ENCODE results near the gene PDE6G. TPM values are rescaled to one million over a fixed set of nuclear protein-coding genes. Genes with fewer than 3 reads are reported as not detected.

Gene PDE6G
- total RNA-seq, 4 donors from 2014 or later: not detected

- H3K27ac ChIP-seq: no peak overlapping the region
- no peak overlapping the region for H3K4me3 ChIP-seq (replicated peaks in 1 of 3)
- TF ChIP-seq POLR2A (IDR thresholded peaks at IDR 0.05) (no peak), CTCF (IDR thresholded peaks at IDR 0.05) (no peak)
- H3K4me1 ChIP-seq: no peaks in the 10 kb centered on the region
- H3K27me3 ChIP-seq: no peaks in the 10 kb centered on the region
- intact Hi-C loops (cut with DNase I): no loop called here
- no peaks in the 10 kb centered on the region for H3K9me3 ChIP-seq
- peaks cover 61 to 82% of the 10 kb centered on the region in 2 donors for H3K36me3 ChIP-seq
- 89 to 94% methylated on average over 17 to 19 of the region's 22 CpGs for WGBS, 2 donors
- no peak for DNase-seq
Observed at GRCh38 chr17:81695801-81696200, 39.5 kb upstream of the PDE6G start.

- TF ChIP-seq CTCF (IDR thresholded peaks at IDR 0.05) (no peak), POLR2A (IDR thresholded peaks at IDR 0.05) (no peak)
- H3K36me3 ChIP-seq: peaks cover 56 to 88% of the 10 kb centered on the region in 2 donors
- DNase-seq: no peak
Observed at GRCh38 chr17:81695211-81695610, 38.9 kb upstream of the PDE6G start.

GRCh38 chr17:81694810-81695209 lies 38.5 kb upstream of the PDE6G start:
- DNase-seq: no peak
- Histone ChIP-seq H3K9me3 (no peaks in the 10 kb centered on the region), H3K4me3 (replicated peaks in 1 of 3) (no peak overlapping the region), H3K36me3 (peaks cover 58 to 88% of the 10 kb centered on the region in 2 donors), H3K4me1 (no peaks in the 10 kb centered on the region), H3K27me3 (no peaks in the 10 kb centered on the region), H3K27ac (no peak overlapping the region)
- WGBS, 2 donors: 94 to 96% methylated on average over 9 of the region's 19 CpGs
- intact Hi-C loops (cut with DNase I): no loop called here
- TF ChIP-seq POLR2A (IDR thresholded peaks at IDR 0.05): no peak
- no peak for TF ChIP-seq CTCF (IDR thresholded peaks at IDR 0.05)

More at GRCh38 chr17:81695211-81695610, 38.9 kb upstream of the PDE6G start:
- WGBS, 2 donors: 95% methylated on average over 4 of the region's 6 CpGs
- Histone ChIP-seq H3K27ac (no peak overlapping the region), H3K4me1 (no peaks in the 10 kb centered on the region), H3K9me3 (no peaks in the 10 kb centered on the region), H3K4me3 (replicated peaks in 1 of 3) (no peak overlapping the region), H3K27me3 (no peaks in the 10 kb centered on the region)
- intact Hi-C loops (cut with DNase I): no loop called here

GRCh38 chr17:81693509-81694210 lies 37.3 kb upstream of the PDE6G start:
- Histone ChIP-seq H3K36me3 (peaks cover 70 to 88% of the 10 kb centered on the region in 2 donors), H3K27me3 (no peaks in the 10 kb centered on the region), H3K4me1 (no peaks in the 10 kb centered on the region), H3K4me3 (replicated peaks in 1 of 3) (no peak overlapping the region), H3K27ac (no peak overlapping the region), H3K9me3 (no peaks in the 10 kb centered on the region)
- WGBS, 2 donors: 88 to 93% methylated on average over 17 to 18 of the region's 35 CpGs
- TF ChIP-seq POLR2A (IDR thresholded peaks at IDR 0.05): no peak
- no peak for TF ChIP-seq CTCF (IDR thresholded peaks at IDR 0.05)
- DNase-seq: no peak
- intact Hi-C loops (cut with DNase I): no loop called here

- H3K27ac ChIP-seq: no peak overlapping the region
- intact Hi-C loops (cut with DNase I): no loop called here
- no peak for TF ChIP-seq POLR2A (IDR thresholded peaks at IDR 0.05)
- TF ChIP-seq CTCF (IDR thresholded peaks at IDR 0.05): no peak
- WGBS, 2 donors: 96 to 98% methylated on average over 14 to 20 of the region's 20 CpGs
- no peak overlapping the region for H3K4me3 ChIP-seq (replicated peaks in 1 of 3)
- no peaks in the 10 kb centered on the region for H3K4me1 ChIP-seq
- H3K36me3 ChIP-seq: peaks cover 82 to 90% of the 10 kb centered on the region in 2 donors
- no peak for DNase-seq
- no peaks in the 10 kb centered on the region for H3K27me3 ChIP-seq
- no peaks in the 10 kb centered on the region for H3K9me3 ChIP-seq
Observed at GRCh38 chr17:81691608-81692007, 35.3 kb upstream of the PDE6G start.

Data from thyroid gland (tissue), 4 donors.